HG03108 (cell line): ENCODE data around the gene PLP2.
"Not testable (repeated sequence)": the region's sequence is repeated elsewhere in the genome, so short reads cannot be mapped to it uniquely, and the experiment has no call there.

Experiments used
- ATAC-seq: cut with Tn5 transposase; IDR thresholded peaks from one replicate; pipeline ENCODE4 v1.9.1; 2021; ENCODE audit warnings: moderate library complexity; ENCODE audit not compliant: unreplicated experiment

PLP2 gene

GRCh38 chrX:49163555-49164419, 7.9 kb upstream of the PLP2 start:
- ATAC-seq = peak; percentile 35

DNA sequence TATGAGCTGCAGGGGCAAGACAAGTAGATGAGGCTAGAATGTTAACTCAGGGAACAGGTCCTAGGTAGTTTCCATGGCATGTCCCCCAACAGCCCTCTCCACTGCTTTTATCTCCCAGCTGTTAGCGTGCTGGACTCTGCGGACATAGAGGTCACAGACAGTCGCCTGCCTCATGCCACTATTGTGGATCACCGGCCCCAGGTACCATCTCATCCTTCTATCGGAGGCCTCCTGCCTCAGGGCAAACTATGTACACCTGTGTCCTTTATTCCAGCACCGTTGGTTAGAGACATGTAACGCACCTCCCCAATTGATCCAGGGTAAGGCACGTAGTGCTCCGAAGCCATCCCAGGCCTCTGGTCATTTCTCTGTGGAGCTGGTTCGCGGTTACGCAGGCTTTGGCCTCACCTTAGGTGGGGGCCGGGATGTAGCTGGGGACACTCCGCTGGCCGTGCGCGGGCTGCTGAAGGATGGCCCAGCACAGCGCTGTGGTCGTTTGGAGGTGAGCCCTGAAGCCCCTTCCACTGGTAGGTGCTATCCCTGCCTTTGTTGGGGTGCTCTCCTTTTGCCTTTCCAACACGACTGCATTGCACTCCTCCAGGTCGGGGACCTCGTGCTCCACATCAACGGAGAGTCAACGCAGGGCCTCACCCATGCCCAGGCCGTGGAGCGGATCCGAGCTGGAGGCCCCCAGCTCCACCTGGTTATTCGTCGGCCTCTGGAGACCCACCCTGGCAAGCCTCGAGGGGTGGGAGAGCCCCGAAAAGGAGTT, 6.9 kb upstream of the PLP2 start:
- ATAC-seq = no peak

GRCh38 chrX:49165901-49166881, 5.5 kb upstream of the PLP2 start:
- peak; percentile 36 for ATAC-seq

DNA sequence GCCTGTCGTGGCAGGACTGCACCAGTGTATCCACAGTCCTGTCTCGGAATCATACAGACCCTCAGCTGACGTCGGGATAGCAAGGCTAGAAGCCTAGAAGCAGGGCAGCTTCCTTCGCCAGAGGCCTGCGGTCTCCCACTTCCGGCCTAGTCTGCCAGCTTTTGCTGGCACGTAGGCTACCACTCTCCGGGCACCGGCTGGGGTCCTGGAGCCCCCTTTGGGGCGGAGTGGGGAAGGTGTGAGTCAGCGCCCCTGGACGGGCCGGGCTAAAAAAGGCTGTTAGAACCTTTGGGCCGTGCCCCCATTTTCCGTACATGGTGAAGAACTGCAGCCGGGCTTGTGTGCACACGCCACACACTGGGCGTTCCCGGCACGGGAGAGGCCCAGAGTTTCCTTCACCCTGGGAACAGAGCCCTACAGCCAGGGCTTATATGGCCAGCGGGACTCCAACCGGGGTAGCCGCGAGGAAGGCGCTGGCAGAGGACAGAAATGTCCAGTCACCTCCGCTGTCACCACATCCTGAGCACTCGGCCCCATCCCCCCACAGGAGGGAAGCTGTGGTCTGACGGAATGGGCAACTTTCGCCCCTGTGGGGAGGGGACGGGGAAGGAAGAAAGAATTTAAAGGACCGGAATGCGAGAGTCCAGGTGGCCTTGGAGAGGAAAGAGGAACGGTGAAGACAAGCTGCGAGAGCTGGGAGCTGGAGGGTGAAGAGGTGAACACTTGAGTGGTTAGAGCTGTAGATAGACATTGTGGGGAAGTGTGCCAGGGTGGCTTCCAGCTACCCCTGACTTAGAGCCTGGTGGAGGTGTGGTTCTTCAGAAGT, 4.6 kb upstream of the PLP2 start:
- peak; percentile 23 for ATAC-seq

DNA sequence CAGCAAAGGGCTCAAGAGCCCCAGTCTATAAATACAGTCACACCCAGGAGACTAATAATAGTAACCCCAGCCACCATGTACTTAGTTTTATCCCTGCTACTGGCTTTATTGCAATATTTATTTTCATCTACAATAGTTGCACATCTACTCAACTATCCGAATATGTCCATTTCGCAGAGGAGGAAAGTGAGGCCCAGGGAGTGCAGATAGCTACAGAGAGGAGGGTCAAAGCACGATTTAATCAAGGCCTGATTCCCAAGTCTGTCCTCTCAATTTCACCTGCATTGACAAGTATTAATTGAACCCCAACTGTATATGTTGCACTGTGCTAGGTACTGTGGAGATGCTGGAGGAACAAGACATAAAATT, 4.0 kb upstream of the PLP2 start:
- no peak for ATAC-seq

GRCh38 chrX:49172280-49172780, 632 bp downstream of the PLP2 start:
- peak; percentile 69 for ATAC-seq

DNA sequence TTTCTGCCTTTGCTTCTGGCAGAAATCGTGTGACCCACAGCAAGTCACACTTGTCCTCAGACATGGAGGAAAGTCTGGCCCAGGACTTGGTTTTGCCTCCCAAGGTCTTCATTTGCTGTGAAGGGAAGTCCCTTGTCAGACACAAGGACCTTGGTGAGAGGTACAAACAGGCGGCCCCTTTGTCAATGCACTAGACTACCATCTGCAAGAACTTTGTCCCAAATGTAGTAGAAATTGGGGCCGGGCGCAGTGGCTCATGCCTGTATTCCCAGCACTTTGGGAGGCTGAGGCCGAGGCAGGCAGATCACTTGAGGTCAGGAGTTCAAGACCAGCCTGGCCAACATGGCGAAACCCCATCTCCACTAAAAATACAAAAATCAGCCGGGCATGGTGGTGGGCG, 1.8 kb downstream of the PLP2 start:
- ATAC-seq = not testable (repeated sequence)

GRCh38 chrX:49174723-49175122, 3.0 kb downstream of the PLP2 start:
- ATAC-seq = no peak

DNA sequence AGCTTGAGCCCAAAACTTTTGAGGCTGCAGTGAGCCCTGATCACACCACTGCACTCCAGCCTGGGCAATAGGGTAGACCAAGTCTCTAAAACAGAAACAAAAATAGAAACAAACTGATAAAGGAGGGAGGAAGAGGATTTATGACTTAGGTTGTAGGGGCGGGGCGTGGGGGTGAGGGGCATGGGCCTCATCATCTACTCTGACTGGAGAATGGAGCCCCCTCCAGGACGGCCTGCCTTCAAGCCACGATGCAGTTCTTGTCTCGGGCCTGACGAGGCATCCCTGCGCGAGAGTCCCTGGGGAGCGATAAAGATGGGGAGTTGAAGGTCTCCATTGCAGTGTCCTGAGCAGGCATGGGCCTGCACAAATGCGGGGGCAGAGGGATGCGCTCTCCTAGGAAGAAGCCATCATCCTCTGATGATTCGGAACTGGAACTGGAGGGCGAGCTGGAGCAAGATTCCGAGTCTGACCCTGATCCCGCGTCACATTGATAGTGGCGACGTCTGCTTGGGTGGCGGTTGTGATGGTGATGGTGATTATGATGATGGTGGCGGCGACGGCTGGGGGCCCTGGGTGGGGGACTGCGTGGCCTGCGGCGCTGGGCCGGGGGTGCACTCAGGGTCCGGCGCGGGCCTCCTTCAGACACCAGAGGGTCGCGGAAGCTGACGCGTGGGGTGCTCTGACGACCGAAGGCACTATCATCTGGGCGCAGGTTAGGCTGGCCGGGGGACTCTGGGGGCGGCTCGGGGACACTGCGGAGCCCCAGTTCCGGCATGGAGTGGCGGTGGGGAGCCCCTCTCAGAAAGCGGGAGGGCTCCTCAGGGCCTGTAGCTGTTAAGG, 4.0 kb downstream of the PLP2 start:
- ATAC-seq = no peak

DNA sequence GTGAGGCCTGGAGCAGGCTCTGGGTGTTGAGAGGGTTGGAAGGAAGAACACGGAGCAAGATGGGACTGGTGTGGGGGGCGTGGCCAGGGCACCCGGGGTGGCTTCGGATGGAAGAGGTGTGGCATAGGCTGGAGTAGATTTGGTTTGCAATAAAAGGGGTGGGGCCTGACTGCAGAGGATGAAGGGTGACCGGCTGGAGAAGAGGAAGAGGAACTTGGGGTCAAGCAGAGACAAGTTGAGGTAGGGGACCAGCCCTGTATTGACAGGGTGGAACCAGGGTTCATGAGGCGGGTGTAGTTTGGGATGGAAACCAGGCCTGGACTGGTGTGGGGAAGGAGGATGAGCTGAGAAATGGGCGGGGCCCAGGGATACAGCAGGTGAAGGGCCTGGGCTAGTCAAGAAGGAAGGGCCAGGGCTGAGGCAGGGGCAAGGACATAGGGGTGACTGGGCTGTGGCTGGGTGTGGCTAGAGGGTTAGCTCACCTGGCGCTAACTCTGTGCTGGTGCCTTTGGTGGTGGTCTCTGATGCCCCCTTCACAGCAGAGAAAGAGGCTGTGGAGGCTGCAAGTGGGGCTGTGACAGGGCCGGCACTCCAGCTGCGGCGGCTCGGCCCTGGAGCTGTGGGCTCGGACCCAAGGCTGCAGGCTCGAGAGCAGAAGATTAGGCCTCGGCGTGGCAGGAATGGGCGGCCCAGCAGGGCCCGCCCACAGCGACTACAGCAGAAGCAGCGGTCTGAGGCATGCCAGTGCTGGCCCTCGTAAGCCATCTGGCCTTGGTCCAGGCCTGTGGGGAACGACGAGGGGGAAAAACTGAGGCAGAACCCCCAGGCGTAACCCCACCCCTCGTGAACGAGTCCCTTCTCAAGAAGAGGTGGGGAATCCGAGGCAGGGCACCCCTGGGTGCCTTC, 5.0 kb downstream of the PLP2 start:
- no peak for ATAC-seq

- ATAC-seq = no peak
Measured at GRCh38 chrX:49177338-49177833, 5.7 kb downstream of the PLP2 start.

DNA sequence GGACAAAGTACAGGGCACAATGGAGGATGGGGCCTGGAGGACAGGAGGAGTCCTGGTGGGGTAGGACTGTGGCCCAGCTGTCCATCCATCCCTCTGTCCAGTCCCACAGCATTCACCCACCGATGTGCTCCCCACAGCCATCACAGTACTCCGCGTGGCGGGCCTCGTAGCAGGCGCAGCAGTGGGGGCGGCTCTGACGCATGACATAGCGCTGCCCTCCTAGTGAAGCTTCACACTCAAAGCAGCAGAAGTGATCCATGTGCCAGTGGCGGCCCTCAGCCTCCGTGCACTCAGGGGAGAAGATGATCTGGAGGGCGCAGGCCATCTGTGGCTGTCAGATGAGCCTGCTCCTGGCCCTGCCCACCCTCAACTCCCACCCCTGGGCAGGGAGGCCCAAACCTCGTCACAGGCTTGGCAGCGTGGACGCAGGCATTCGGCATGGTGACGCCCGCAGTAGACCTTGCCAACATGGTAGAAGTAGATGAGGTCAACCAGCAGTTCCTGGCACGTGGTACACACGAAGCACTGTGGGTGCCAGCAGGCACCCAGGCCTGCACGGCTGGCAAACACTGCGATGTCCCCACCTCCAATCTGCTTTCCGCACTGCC, 6.3 kb downstream of the PLP2 start:
- ATAC-seq = no peak

DNA sequence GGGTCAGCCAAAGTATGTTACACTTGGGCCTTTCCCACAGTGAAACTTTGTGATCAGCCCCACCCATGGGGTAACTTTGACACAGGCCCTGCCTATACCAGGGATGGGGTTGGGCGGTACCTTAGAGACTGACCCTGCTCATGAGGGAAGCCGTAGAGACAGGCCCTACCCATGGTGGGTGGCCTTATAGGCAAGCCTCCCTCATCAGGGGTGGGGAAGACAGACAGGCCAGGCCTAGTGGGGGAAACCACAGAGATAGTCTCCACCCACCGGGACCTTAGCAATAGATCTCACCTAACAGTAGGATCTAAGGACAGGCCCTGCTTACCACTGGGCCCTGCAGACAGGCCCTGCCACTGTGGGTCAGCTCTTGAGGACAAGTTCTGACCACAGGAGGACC, 6.8 kb downstream of the PLP2 start:
- no peak for ATAC-seq

DNA sequence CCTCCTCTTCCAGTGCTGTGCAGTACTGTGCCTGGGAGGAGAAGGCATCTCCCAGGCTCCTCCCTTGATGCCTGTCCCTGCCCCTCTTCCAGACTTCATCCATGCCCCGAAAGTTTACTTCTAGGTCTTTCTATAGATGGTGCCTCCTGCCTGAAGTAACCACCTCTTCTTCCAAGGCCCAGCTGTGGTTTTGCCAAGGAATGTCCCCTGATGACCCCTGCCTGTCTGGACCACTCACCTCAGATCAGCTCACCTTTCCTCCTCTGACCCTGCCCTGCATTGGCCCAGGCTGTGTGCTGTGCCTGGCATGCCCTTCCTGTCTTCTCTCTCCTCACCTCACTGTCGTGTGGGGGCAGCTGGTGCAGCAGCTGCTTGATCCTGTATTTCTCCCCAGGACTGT, 7.7 kb downstream of the PLP2 start:
- no peak for ATAC-seq

DNA sequence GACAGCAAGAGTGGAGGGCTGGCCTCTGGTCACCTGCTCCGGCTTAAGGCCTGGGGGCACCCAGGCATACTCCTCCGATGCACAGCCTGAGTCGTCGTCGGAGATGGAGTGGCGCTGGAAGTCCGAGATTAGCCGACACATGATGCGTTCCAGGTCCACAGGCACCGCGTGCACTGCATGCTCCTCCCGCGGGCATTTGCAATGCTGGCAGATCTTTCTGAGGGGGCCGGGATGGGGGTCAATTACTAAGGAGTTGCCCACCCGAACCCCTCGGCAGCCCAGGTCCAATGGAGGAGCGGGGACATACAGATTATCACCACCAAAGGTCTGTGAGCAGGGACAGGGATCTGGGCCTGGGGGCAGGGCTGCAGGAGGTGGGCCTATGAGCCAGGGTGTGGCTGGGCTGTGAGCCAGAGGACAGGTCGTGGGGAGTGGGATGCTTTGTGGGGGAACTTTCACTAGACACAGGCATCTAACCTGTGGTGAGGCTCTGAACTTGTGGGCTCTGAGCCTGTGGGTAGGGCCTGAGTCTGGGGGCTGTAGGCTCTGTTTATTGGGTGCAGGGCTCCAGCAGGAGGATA, 12.1 kb downstream of the PLP2 start:
- no peak for ATAC-seq

GRCh38 chrX:49184294-49185281, 12.9 kb downstream of the PLP2 start:
- ATAC-seq = peak; percentile 42
